Measurements from ENCODE around the gene NRF1.

GRCh38 chr7:129783584-129783919 is 172.0 kb downstream of the NRF1 start:
- TF ChIP-seq POLR2A (IDR thresholded peaks at IDR 0.05; ENCODE audit: low read depth, low read length) (no peak), TAF1 (IDR thresholded peaks at IDR 0.05; ENCODE audit: low read depth, low read length) (no peak)
